Measurements from ENCODE around the gene POLR2A. TPM values are rescaled to one million over a fixed set of nuclear protein-coding genes. Genes with fewer than 3 reads are reported as not detected.
"Not testable (repeated sequence)": the region's sequence is repeated elsewhere in the genome, so short reads cannot be mapped to it uniquely, and the experiment has no call there.

Gene POLR2A
- polyA plus RNA-seq, 6 donors from 2014 or later, result 13.6 to 88.9 (median 47.1) TPM

DNA sequence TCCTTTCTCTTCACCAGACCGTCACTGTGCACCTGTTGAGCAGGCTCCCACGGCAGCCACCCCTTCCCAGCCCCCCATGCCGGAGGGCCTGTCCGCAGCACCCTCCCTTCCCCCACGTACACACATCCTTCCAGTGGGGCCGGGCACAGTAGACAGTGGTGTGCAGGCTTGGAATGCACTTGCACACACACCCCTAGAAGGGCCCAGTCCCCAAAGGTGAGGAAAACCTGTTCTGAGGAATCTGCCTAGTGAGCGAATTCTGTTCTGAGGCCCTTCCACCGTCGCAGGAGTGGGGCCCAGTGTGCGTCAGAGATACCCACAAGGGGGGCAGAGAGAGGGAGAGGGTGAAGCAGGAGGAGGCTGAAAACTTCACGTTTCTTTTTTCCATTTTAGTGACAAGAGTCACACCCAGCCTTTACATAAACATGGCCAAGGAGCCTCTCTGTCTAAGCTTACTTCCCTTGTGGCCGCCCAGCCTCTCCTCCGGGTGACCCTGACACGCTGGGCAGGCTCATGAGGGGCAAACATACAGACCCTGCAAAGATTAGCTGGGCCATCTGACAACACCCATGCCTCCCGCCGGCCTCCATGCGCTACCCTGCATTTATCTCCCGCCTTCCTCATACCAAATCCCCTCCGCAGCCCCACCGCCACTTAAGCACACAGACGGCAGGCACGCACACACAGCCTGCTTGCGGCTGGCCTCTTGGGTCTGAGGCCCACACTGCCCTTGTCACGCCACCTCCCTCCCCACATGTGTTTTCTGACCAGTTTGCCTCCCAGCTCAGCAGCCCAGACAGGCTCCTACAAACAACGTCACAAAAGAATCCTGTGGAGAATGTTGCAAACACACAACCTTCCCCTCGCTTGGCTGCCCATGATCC is 6.5 kb upstream of the POLR2A start:
- no peak for ATAC-seq (ENCODE audit: low read depth in 2 of 2)
- no peak for DNase-seq
- H3K36me3 Mint-ChIP-seq, result no peaks in the 10 kb centered on the region
- no peaks in the 10 kb centered on the region for H3K27me3 Mint-ChIP-seq
- H3K9me3 Mint-ChIP-seq, result no peaks in the 10 kb centered on the region
- H3K4me1 Mint-ChIP-seq, result peaks cover 53 to 74% (median 65%) of the 10 kb centered on the region in 3 donors
- H3K27ac Mint-ChIP-seq, result peak overlapping the region; percentile 33 to 100 (median 92)
- H3K4me3 Mint-ChIP-seq, result peak overlapping the region; percentile 87 to 97 (median 92)

DNA sequence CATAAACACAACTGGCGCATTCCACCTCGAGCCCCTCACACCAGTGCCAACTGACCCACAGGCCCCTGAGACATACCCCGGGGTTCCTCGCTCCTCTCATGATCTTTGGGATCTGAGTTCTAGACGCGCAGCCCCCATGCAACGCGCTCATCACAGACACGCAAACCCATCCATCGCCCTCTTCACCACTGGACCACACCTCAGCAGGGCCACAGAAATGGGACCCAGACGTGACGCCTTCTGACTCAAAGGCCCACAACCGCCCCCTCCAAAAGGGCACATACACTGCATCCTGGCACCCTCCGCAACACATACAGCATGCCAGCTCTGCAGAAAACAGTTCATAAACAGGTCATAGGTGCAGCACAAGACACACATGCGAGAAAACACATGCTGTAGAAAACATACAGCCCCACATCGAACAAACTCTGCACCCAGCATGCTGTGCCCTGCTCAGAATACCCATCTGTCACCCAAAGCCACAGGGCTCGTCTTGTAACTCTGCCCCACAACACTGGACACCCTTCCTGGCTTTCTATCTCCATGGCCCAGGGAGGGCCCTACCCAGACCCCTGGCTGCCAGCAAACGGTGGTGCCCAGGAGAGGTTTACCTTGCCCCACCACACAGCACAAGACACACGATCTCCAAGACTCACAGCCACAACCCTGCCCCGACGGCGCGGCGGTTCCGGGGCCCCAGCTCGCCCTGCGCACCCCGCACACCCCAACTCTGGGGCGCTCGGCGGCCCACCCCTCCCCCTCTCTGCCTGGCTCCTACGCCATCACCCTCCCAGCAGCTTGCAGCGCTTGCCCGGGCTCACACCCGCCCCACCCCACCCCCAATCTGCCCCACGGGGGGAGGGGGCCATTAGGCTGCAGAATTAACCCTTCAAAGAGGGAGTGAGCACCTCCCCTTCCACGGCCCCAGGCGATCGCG is 5.6 kb upstream of the POLR2A start:
- peak; percentile 44 to 47 for ATAC-seq (ENCODE audit: low read depth in 2 of 2)
- Mint-ChIP-seq H3K4me1 (peaks cover 60 to 80% (median 69%) of the 10 kb centered on the region in 3 donors), H3K36me3 (no peaks in the 10 kb centered on the region), H3K4me3 (peak overlapping the region; percentile 87 to 97 (median 92)), H3K27ac (peak overlapping the region; percentile 86 to 100 (median 91)), H3K9me3 (no peaks in the 10 kb centered on the region), H3K27me3 (no peaks in the 10 kb centered on the region)
- peak; percentile 59 for DNase-seq

DNA sequence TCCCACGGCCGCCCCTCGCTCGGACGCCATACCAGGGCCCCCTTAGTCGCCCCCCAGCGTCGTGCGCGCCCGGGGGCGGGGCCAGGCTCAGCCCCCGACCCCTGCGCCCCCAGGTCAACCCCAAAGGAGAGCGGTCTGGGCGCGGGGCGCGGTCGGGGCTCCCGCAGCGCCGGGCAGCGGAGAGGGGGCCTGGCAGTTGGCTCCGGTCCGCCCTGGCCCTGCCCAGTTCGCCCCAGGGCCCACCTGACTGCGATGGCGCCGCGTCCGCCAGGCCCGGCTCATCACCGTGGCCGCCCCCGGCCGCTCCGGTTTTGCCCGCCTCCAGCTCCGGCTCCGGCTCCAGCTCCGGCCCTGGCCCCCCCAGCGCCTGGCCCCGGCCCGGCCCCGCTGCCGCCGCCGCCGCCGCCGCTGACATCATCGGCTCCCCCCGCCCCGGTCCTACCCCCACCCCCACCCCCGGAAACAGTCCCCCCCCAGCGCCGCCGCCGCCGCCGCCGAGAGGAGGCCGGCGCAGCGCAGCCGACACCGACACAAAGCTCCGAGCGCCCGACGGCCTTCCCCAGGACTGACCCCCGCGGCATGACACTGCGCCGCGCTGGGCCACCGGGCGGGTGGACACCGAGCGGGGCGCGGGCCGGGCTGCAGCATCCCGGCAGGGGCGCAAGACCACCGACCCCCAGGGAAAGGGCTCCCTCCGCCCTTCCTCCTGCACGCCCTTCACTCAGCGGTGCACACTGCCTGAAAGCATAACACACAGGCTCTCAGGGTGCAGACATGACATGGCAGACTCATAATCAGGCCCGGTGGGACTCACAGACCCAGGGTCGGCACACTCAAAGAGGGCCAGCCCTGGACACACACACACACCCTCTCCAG is 4.7 kb upstream of the POLR2A start, which contains the start of gene ZBTB4:
Gene ZBTB4, minus strand, starts transcription at position 419 of the 876 bp plus-strand sequence. CDS start 12,830 bp downstream, outside the sequence.
- Mint-ChIP-seq H3K4me3 (peak within 1 kb of the TSS; percentile 87 to 97 (median 94)), H3K27ac (peak within 1 kb of the TSS; percentile 92 to 100 (median 95)), H3K9me3 (no peaks in the 10 kb centered on the region), H3K4me1 (peaks cover 62 to 75% (median 74%) of the 10 kb centered on the region in 3 donors), H3K36me3 (no peaks in the 10 kb centered on the region), H3K27me3 (no peaks in the 10 kb centered on the region)
- peak; percentile 9 to 16 for ATAC-seq (ENCODE audit: low read depth in 2 of 2)
- DNase-seq, result peak; percentile 66

GRCh38 chr17:7480089-7480384 is 4.1 kb upstream of the POLR2A start:
- Mint-ChIP-seq H3K4me1 (peaks cover 68 to 81% (median 79%) of the 10 kb centered on the region in 3 donors), H3K27ac (peak overlapping the region; percentile 84 to 100 (median 94)), H3K9me3 (no peaks in the 10 kb centered on the region), H3K36me3 (no peaks in the 10 kb centered on the region), H3K4me3 (peak overlapping the region; percentile 82 to 95 (median 93)), H3K27me3 (no peaks in the 10 kb centered on the region)
- no peak for DNase-seq
- ATAC-seq (ENCODE audit: low read depth in 2 of 2), result no peak

GRCh38 chr17:7481275-7481674 is 2.9 kb upstream of the POLR2A start, which contains the start of gene SLC35G6:
SLC35G6 (plus strand) TSS chr17:7481446; CDS start chr17:7481517, 71 bp downstream.
- DNase-seq; ATAC-seq (ENCODE audit: low read depth in 2 of 2); H3K9me3 Mint-ChIP-seq; H3K36me3 Mint-ChIP-seq; H3K27me3 Mint-ChIP-seq: not testable (repeated sequence)
- H3K27ac Mint-ChIP-seq, result peak within 1 kb of the TSS; percentile 90 to 100 (median 94)
- peak within 1 kb of the TSS; percentile 91 to 100 (median 94) for H3K4me3 Mint-ChIP-seq
- peaks cover 70 to 81% (median 81%) of the 10 kb centered on the region in 3 donors for H3K4me1 Mint-ChIP-seq

DNA sequence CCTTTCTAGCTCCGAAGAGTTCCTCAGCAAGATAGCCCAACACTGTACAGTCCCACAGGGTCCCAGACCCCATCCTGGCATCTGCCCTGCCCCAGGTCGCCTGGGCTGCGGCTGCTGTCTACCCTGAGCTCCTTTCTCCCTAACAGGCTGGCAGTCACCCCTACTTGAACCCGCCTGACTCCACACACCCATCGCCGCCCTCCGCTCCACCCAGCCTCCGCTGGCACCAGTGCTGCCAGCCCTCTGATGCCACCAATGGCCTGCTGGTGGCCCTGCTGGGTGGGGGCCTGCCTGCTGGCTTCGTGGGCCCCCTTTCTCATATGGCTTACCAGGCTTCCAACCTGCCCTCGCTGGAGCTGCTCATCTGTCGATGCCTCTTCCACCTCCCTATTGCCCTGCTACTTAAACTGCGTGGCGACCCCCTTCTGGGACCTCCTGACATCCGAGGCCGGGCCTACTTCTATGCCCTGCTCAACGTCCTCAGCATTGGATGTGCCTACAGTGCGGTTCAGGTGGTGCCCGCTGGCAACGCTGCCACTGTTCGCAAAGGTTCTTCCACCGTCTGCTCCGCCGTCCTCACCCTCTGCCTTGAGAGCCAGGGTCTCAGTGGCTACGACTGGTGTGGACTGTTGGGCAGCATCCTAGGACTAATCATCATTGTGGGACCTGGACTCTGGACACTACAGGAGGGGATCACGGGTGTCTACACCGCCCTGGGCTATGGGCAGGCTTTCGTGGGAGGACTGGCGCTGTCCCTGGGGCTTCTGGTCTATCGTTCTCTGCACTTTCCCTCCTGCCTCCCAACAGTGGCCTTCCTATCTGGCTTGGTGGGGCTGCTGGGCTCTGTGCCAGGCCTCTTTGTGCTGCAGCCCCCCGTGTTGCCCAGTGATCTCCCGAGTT is 2.1 kb upstream of the POLR2A start:
- not testable (repeated sequence) for ATAC-seq (ENCODE audit: low read depth in 2 of 2); H3K36me3 Mint-ChIP-seq; H3K27me3 Mint-ChIP-seq; H3K9me3 Mint-ChIP-seq; DNase-seq
- Mint-ChIP-seq H3K4me3 (peak overlapping the region; percentile 85 to 100 (median 98)), H3K4me1 (peaks cover 66 to 80% (median 79%) of the 10 kb centered on the region in 3 donors), H3K27ac (peak overlapping the region; percentile 92 to 100 (median 100))

DNA sequence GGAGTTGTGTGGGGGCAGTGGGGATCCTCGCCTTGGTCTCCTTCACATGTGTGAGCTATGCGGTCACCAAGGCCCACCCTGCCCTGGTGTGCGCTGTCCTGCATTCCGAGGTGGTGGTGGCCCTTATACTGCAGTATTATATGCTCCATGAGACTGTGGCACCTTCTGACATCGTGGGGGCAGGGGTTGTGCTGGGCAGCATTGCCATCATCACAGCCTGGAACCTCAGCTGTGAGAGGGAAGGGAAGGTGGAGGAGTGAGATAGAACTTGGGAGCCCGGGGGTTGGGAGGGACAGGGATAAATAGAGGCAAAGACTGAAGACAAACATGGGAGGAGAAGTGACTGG is 1.5 kb upstream of the POLR2A start:
- H3K36me3 Mint-ChIP-seq; H3K27me3 Mint-ChIP-seq; DNase-seq; ATAC-seq (ENCODE audit: low read depth in 2 of 2); H3K9me3 Mint-ChIP-seq: not testable (repeated sequence)
- peak overlapping the region; percentile 93 to 100 (median 99) for H3K4me3 Mint-ChIP-seq
- peaks cover 65 to 80% (median 79%) of the 10 kb centered on the region in 3 donors for H3K4me1 Mint-ChIP-seq
- H3K27ac Mint-ChIP-seq, result peak overlapping the region; percentile 99 to 100 (median 100)

GRCh38 chr17:7483255-7484066 is 705 bp upstream of the POLR2A start:
- ATAC-seq (ENCODE audit: low read depth in 2 of 2) (peak; percentile 61 to 62), DNase-seq (peak; percentile 95)
- no peaks in the 10 kb centered on the region for H3K36me3 Mint-ChIP-seq
- H3K4me1 Mint-ChIP-seq, result peaks cover 60 to 77% (median 75%) of the 10 kb centered on the region in 3 donors
- H3K4me3 Mint-ChIP-seq, result peak overlapping the region; percentile 93 to 100 (median 99)
- peak overlapping the region; percentile 99 to 100 (median 100) for H3K27ac Mint-ChIP-seq
- no peaks in the 10 kb centered on the region for H3K9me3 Mint-ChIP-seq
- H3K27me3 Mint-ChIP-seq, result no peaks in the 10 kb centered on the region

DNA sequence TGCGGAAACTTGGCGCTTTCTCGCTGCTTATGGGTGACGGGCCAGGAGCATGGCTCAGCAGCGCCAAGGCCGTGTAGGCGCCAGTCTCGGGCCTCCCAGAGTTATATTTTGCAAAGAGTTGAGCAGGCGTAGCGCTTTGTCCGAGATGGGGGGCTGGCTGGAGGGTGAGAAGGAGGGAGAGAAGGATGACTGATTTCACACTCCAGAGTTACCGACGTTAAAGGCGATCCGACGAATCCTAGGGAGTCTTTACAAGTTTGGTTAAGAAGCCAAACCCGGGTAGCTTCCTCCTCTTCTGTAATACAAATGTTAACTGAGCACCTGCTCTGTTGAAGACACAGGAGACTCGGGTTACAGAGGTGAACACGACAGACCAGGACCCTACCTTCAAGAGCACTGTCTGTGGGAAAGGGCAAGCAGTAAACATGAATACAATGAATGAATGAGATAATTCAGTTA is 782 bp downstream of the POLR2A start:
- peaks cover 63 to 85% (median 82%) of the 10 kb centered on the region in 3 donors for H3K4me1 Mint-ChIP-seq
- peak; percentile 23 to 26 for ATAC-seq (ENCODE audit: low read depth in 2 of 2)
- H3K27ac Mint-ChIP-seq, result peak overlapping the region; percentile 99 to 100 (median 100)

DNA sequence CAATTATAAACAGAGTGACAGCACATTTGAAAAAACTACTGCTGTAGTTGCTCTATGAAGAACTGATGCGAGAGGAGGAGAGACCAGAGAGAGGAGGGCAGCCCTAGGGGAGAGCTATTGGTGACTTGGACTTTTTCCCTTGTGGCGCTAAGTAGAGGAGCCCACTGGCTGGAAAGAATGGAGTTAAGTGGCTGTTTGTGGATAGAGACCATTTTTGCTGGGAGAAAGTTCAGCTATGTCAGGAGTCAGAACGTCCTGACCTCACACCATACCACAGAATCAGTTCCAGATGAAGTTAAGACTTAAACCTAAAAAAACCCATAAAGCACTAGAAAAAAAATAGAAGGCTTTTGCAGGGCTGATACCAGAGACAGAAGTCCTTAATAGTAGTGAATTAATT is 2.0 kb downstream of the POLR2A start:
- no peaks in the 10 kb centered on the region for H3K36me3 Mint-ChIP-seq
- H3K27ac Mint-ChIP-seq, result peak overlapping the region in 4 of 6 donors; percentile 27 to 100 (median 66)
- H3K9me3 Mint-ChIP-seq, result no peaks in the 10 kb centered on the region
- H3K4me3 Mint-ChIP-seq, result peak overlapping the region; percentile 23 to 74 (median 64)
- no peaks in the 10 kb centered on the region for H3K27me3 Mint-ChIP-seq
- DNase-seq, result no peak
- peaks cover 67 to 85% (median 85%) of the 10 kb centered on the region in 3 donors for H3K4me1 Mint-ChIP-seq
- ATAC-seq (ENCODE audit: low read depth in 2 of 2), result no peak

More for the DNA sequence above, 782 bp downstream of the POLR2A start:
- H3K9me3 Mint-ChIP-seq, result no peaks in the 10 kb centered on the region
- H3K36me3 Mint-ChIP-seq, result no peaks in the 10 kb centered on the region
- H3K27me3 Mint-ChIP-seq, result no peaks in the 10 kb centered on the region
- H3K4me3 Mint-ChIP-seq, result peak overlapping the region; percentile 93 to 100 (median 99)
- no peak for DNase-seq

DNA sequence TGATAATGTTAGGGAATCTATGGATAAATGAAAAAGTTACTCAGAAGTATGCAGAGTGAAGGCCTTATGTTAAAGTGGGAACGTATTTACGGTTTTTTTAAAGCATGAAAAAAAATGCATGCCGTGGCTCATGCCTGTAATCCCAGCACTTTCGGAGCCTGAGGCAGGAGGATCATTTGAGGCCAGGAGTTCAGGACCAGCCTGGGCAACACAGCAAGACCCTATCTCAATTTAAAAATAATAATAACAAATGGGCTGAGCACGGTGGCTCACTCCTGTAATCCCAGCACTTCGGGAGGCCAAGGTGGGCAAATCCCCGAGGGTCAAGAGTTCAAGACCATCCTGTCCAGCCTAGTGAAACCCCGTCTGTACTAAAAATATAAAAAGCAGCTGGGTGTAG is 6.0 kb downstream of the POLR2A start:
- Mint-ChIP-seq H3K4me1 (peaks cover 61 to 81% (median 73%) of the 10 kb centered on the region in 3 donors), H3K4me3 (no peak overlapping the region), H3K27ac (peak overlapping the region in 3 of 6 donors; percentile 14 to 78 (median 51)), H3K27me3 (no peaks in the 10 kb centered on the region), H3K36me3 (no peaks in the 10 kb centered on the region), H3K9me3 (no peaks in the 10 kb centered on the region)
- DNase-seq (no peak), ATAC-seq (ENCODE audit: low read depth in 2 of 2) (no peak)

Data from naive B cell (primary cell).